GM23338 (cell line): ENCODE results near the gene ATP8A2. TPM values are rescaled to one million over a fixed set of nuclear protein-coding genes. Genes with fewer than 3 reads are reported as not detected.

Experiments
- ATAC-seq: fragments of 200-7000 bp; cut with Tn5 transposase; 3 replicates; pipeline ENCODE4 v1.9.1; 2020
- DNase-seq: peaks from one replicate; pipeline ENCODE4 v3.0.0-alpha.2; 2015; ENCODE audit warnings: low spot score
- H2AFZ ChIP-seq: fragments of 200-600 bp; sonication (generic); 2 replicates; pipeline ENCODE4 v1.8.0; 2016; ENCODE audit warnings: antibody characterized with exemption, mild to moderate bottlenecking, moderate library complexity
- H3F3A ChIP-seq: fragments of 200-600 bp; sonication (generic); replicated peaks from 2 replicates; pipeline ENCODE4 v1.8.0; 2017; ENCODE audit warnings: antibody characterized with exemption, mixed run types, low read depth
- H3K27ac ChIP-seq: fragments of 200-600 bp; sonication (generic); 2 replicates; pipeline ENCODE4 v1.6.1; 2016; ENCODE audit warnings: low read depth
- H3K27me3 ChIP-seq: fragments of 200-600 bp; sonication (generic); 2 replicates; pipeline ENCODE4 v1.8.0; 2016; ENCODE audit warnings: mild to moderate bottlenecking, mixed run types, moderate library complexity; ENCODE audit not compliant: insufficient read depth
- H3K36me3 ChIP-seq: fragments of 200-600 bp; sonication (generic); 2 replicates; pipeline ENCODE4 v1.8.0; 2016; ENCODE audit warnings: mild to moderate bottlenecking; ENCODE audit not compliant: insufficient read depth
- H3K4me1 ChIP-seq: fragments of 200-600 bp; sonication (generic); 2 replicates; pipeline ENCODE4 v1.8.0; 2016; ENCODE audit warnings: mild to moderate bottlenecking, moderate library complexity; ENCODE audit not compliant: insufficient read depth
- H3K4me2 ChIP-seq: fragments of 200-600 bp; sonication (generic); 2 replicates; pipeline ENCODE4 v1.7.1; 2017; ENCODE audit warnings: mixed run types
- H3K4me3 ChIP-seq: fragments of 200-600 bp; sonication (generic); 2 replicates; pipeline ENCODE4 v1.6.1; 2016; ENCODE audit warnings: mixed run types
- H3K79me2 ChIP-seq: fragments of 200-600 bp; sonication (generic); replicated peaks from 2 replicates; pipeline ENCODE4 v1.8.0; 2017; ENCODE audit warnings: mild to moderate bottlenecking; ENCODE audit not compliant: insufficient read depth
- H3K9me2 ChIP-seq: fragments of 200-600 bp; sonication (generic); 2 replicates; pipeline ENCODE4 v1.8.0; 2017; ENCODE audit not compliant: insufficient read depth
- H4K20me1 ChIP-seq: fragments of 200-600 bp; sonication (generic); replicated peaks from 2 replicates; pipeline ENCODE4 v1.8.0; 2017; ENCODE audit warnings: mild to moderate bottlenecking; ENCODE audit not compliant: insufficient read depth
- H3K27ac Mint-ChIP-seq: 2 replicates; pipeline ENCODE4 v1.8.0; 2020; ENCODE audit warnings: inconsistent platforms, mild to moderate bottlenecking, moderate library complexity, mixed read lengths
- H3K27me3 Mint-ChIP-seq: 3 replicates; pipeline ENCODE4 v1.8.0; 2022; ENCODE audit warnings: low read depth, mild to moderate bottlenecking, moderate library complexity, mixed read lengths, inconsistent platforms; ENCODE audit not compliant: insufficient read depth, poor library complexity
- H3K36me3 Mint-ChIP-seq: 3 replicates; pipeline ENCODE4 v1.8.0; 2021; ENCODE audit warnings: low read depth, mild to moderate bottlenecking, inconsistent platforms, moderate library complexity, mixed read lengths
- H3K4me1 Mint-ChIP-seq: 3 replicates; pipeline ENCODE4 v1.8.0; 2020; ENCODE audit warnings: mild to moderate bottlenecking, inconsistent platforms, mixed read lengths
- H3K4me3 Mint-ChIP-seq: 3 replicates; pipeline ENCODE4 v1.8.0; 2021; ENCODE audit warnings: moderate library complexity, mild to moderate bottlenecking, inconsistent platforms, mixed read lengths
- H3K9me3 Mint-ChIP-seq: 3 replicates; pipeline ENCODE4 v1.8.0; 2020; ENCODE audit warnings: moderate library complexity, mild to moderate bottlenecking, inconsistent platforms, mixed read lengths
- CREB1 ChIP-seq: fragments of 250-450 bp; sonication (Bioruptor Pico); IDR thresholded peaks from 2 replicates; pipeline ENCODE4 v1.5.0; 2020; ENCODE audit warnings: low read depth, mild to moderate bottlenecking, moderate library complexity
- EZH2 ChIP-seq: fragments of 200-600 bp; sonication (generic); IDR thresholded peaks from one replicate; pipeline ENCODE4 v1.8.0; 2017; ENCODE audit warnings: antibody characterized with exemption, mild to moderate bottlenecking, low read depth; ENCODE audit not compliant: unreplicated experiment
- EZH2phosphoT487 ChIP-seq: fragments of 200-600 bp; sonication (generic); IDR thresholded peaks from one replicate; pipeline ENCODE4 v1.8.1; 2018; ENCODE audit warnings: antibody characterized with exemption; ENCODE audit not compliant: unreplicated experiment
- JUNB ChIP-seq: IDR thresholded peaks from one replicate; pipeline ENCODE4 v1.6.1; 2016; ENCODE audit warnings: antibody characterized with exemption; ENCODE audit not compliant: unreplicated experiment
- NANOG ChIP-seq: IDR thresholded peaks from 2 replicates; pipeline ENCODE4 v1.6.1; 2016; ENCODE audit warnings: antibody characterized with exemption, borderline replicate concordance
- POLR2AphosphoS5 ChIP-seq: IDR thresholded peaks from 2 replicates; pipeline ENCODE4 v1.6.1; 2016; ENCODE audit warnings: antibody characterized with exemption, low read depth
- STAT1 ChIP-seq: IDR thresholded peaks from one replicate; pipeline ENCODE4 v1.6.1; 2016; ENCODE audit warnings: antibody characterized with exemption; ENCODE audit not compliant: unreplicated experiment
- ZNF114 ChIP-seq: fragments of 250-450 bp; sonication (Bioruptor Pico); IDR thresholded peaks from 2 replicates; pipeline ENCODE4 v1.5.0; 2020; ENCODE audit warnings: mild to moderate bottlenecking, moderate library complexity
- ZNF331 ChIP-seq: fragments of 250-450 bp; sonication (Bioruptor Pico); IDR thresholded peaks from 2 replicates; pipeline ENCODE4 v1.5.0; 2020; ENCODE audit warnings: low read depth, mild to moderate bottlenecking, moderate library complexity
- polyA plus RNA-seq: library from polyadenylated mRNA; unstranded; fragments of >200 nt; fragmentation: Nextera tagmentation; extraction: Ambion mirVana; gene quantifications from 2 replicates; pipeline ENCODE4 v1.2.1, GENCODE V29; 2016
- total RNA-seq: library from RNA; depleted of rRNA; stranded (reverse); fragments of >200 nt; shearing (Covaris generic); gene quantifications from 2 replicates; pipeline ENCODE4 v1.2.3, GENCODE V29; 2014
- TF ChIP-seq, protein P1 (sequence below): IDR thresholded peaks from one replicate; pipeline ENCODE4 v1.6.1; 2018; ENCODE audit warnings: antibody characterized with exemption; ENCODE audit not compliant: unreplicated experiment
- TF ChIP-seq, protein P2 (sequence below), 2 experiments: fragments of 200-600 bp in 1 of 2; sonication (generic) in 1 of 2; conservative IDR thresholded peaks; 2 replicates each; pipeline versions ENCODE4 v1.5.1 to v1.6.1; 2016 to 2017; ENCODE audit warnings: antibody characterized with exemption in 2 of 2, low read depth in 2 of 2, mild to moderate bottlenecking in 2 of 2, moderate library complexity in 1 of 2
- TF ChIP-seq, protein P3 (sequence below): fragments of 250-450 bp; sonication (Bioruptor Pico); IDR thresholded peaks from 2 replicates; pipeline ENCODE4 v1.5.0; 2020; ENCODE audit warnings: mild to moderate bottlenecking, moderate library complexity
- TF ChIP-seq, protein P4 (sequence below): IDR thresholded peaks from 2 replicates; pipeline ENCODE4 v1.6.1; 2016; ENCODE audit warnings: antibody characterized with exemption

The ATP8A2 gene
- total and polyA plus RNA-seq, 2 experiments from 2014 or later, result 5.7 to 8.8 TPM

DNA sequence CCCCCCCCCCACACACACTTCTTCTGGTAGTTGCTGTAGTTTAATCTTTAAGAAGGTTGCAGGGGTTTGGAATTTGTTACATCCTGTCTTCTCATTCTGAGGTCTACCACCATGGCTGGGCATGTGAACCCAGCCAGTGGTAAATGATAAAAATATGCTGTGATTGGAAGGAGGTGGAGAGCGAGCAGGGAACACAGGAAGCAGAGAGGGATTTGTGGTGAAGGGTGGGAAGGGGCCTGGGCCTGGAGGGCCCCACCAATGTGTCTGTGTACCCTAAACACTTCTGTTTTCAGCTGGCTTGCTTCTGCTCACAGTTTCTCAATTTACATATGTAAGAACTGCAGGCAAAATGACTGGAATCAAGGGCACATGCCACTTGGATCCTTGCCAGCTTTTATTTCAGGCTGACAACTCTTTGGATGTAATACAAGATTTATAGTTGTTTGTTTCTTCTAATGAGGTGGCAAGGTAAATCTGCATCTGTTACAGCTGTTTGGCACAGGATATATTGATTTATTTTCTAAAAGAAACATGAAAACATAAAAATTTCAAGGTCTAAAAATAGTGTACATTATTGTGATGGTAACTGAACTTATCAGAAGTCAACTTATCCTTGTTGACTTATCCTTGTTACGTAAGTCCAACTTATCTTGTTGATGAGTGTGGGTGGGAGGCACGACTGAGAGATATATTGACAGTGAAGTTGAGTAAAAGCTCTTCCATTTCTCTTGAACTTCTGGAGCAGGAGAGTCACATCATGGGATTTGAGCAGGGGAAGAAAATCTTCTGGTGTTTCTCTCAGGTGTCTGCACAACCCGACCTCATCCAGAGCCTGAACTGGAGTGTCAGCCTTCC, 366.8 kb downstream of the ATP8A2 start:
- no peaks in the 10 kb centered on the region for H4K20me1 ChIP-seq
- Mint-ChIP-seq H3K27me3 (peaks cover 2% of the 10 kb centered on the region), H3K36me3 (no peaks in the 10 kb centered on the region), H3K4me3 (no peak overlapping the region), H3K9me3 (no peaks in the 10 kb centered on the region), H3K4me1 (peaks cover 17% of the 10 kb centered on the region), H3K27ac (no peak overlapping the region)
- ATAC-seq (no peak), DNase-seq (no peak)
- H3K4me2 ChIP-seq, result no peak overlapping the region
- no peak overlapping the region for H2AFZ ChIP-seq
- H3K4me3 ChIP-seq, result no peak overlapping the region
- TF ChIP-seq, protein P1, sequence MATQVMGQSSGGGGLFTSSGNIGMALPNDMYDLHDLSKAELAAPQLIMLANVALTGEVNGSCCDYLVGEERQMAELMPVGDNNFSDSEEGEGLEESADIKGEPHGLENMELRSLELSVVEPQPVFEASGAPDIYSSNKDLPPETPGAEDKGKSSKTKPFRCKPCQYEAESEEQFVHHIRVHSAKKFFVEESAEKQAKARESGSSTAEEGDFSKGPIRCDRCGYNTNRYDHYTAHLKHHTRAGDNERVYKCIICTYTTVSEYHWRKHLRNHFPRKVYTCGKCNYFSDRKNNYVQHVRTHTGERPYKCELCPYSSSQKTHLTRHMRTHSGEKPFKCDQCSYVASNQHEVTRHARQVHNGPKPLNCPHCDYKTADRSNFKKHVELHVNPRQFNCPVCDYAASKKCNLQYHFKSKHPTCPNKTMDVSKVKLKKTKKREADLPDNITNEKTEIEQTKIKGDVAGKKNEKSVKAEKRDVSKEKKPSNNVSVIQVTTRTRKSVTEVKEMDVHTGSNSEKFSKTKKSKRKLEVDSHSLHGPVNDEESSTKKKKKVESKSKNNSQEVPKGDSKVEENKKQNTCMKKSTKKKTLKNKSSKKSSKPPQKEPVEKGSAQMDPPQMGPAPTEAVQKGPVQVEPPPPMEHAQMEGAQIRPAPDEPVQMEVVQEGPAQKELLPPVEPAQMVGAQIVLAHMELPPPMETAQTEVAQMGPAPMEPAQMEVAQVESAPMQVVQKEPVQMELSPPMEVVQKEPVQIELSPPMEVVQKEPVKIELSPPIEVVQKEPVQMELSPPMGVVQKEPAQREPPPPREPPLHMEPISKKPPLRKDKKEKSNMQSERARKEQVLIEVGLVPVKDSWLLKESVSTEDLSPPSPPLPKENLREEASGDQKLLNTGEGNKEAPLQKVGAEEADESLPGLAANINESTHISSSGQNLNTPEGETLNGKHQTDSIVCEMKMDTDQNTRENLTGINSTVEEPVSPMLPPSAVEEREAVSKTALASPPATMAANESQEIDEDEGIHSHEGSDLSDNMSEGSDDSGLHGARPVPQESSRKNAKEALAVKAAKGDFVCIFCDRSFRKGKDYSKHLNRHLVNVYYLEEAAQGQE, result no peak
- no peak for TF ChIP-seq NANOG
- TF ChIP-seq, protein P2, sequence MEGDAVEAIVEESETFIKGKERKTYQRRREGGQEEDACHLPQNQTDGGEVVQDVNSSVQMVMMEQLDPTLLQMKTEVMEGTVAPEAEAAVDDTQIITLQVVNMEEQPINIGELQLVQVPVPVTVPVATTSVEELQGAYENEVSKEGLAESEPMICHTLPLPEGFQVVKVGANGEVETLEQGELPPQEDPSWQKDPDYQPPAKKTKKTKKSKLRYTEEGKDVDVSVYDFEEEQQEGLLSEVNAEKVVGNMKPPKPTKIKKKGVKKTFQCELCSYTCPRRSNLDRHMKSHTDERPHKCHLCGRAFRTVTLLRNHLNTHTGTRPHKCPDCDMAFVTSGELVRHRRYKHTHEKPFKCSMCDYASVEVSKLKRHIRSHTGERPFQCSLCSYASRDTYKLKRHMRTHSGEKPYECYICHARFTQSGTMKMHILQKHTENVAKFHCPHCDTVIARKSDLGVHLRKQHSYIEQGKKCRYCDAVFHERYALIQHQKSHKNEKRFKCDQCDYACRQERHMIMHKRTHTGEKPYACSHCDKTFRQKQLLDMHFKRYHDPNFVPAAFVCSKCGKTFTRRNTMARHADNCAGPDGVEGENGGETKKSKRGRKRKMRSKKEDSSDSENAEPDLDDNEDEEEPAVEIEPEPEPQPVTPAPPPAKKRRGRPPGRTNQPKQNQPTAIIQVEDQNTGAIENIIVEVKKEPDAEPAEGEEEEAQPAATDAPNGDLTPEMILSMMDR (conservative IDR thresholded peaks at IDR 0.05; ENCODE audit: low read depth in 2 of 2), result no peak
- TF ChIP-seq JUNB, result no peak
- TF ChIP-seq ZNF114 (CRISPR knock-in tag), result no peak
- TF ChIP-seq, protein P3, sequence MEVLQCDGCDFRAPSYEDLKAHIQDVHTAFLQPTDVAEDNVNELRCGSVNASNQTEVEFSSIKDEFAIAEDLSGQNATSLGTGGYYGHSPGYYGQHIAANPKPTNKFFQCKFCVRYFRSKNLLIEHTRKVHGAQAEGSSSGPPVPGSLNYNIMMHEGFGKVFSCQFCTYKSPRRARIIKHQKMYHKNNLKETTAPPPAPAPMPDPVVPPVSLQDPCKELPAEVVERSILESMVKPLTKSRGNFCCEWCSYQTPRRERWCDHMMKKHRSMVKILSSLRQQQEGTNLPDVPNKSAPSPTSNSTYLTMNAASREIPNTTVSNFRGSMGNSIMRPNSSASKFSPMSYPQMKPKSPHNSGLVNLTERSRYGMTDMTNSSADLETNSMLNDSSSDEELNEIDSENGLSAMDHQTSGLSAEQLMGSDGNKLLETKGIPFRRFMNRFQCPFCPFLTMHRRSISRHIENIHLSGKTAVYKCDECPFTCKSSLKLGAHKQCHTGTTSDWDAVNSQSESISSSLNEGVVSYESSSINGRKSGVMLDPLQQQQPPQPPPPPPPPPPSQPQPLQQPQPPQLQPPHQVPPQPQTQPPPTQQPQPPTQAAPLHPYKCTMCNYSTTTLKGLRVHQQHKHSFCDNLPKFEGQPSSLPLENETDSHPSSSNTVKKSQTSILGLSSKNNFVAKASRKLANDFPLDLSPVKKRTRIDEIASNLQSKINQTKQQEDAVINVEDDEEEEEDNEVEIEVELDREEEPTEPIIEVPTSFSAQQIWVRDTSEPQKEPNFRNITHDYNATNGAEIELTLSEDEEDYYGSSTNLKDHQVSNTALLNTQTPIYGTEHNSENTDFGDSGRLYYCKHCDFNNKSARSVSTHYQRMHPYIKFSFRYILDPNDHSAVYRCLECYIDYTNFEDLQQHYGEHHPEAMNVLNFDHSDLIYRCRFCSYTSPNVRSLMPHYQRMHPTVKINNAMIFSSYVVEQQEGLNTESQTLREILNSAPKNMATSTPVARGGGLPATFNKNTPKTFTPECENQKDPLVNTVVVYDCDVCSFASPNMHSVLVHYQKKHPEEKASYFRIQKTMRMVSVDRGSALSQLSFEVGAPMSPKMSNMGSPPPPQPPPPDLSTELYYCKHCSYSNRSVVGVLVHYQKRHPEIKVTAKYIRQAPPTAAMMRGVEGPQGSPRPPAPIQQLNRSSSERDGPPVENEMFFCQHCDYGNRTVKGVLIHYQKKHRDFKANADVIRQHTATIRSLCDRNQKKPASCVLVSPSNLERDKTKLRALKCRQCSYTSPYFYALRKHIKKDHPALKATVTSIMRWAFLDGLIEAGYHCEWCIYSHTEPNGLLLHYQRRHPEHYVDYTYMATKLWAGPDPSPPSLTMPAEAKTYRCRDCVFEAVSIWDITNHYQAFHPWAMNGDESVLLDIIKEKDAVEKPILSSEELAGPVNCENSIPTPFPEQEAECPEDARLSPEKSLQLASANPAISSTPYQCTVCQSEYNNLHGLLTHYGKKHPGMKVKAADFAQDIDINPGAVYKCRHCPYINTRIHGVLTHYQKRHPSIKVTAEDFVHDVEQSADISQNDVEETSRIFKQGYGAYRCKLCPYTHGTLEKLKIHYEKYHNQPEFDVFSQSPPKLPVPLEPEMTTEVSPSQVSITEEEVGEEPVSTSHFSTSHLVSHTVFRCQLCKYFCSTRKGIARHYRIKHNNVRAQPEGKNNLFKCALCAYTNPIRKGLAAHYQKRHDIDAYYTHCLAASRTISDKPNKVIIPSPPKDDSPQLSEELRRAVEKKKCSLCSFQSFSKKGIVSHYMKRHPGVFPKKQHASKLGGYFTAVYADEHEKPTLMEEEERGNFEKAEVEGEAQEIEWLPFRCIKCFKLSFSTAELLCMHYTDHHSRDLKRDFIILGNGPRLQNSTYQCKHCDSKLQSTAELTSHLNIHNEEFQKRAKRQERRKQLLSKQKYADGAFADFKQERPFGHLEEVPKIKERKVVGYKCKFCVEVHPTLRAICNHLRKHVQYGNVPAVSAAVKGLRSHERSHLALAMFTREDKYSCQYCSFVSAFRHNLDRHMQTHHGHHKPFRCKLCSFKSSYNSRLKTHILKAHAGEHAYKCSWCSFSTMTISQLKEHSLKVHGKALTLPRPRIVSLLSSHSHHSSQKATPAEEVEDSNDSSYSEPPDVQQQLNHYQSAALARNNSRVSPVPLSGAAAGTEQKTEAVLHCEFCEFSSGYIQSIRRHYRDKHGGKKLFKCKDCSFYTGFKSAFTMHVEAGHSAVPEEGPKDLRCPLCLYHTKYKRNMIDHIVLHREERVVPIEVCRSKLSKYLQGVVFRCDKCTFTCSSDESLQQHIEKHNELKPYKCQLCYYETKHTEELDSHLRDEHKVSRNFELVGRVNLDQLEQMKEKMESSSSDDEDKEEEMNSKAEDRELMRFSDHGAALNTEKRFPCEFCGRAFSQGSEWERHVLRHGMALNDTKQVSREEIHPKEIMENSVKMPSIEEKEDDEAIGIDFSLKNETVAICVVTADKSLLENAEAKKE, result no peak
- no peak for TF ChIP-seq POLR2AphosphoS5
- TF ChIP-seq EZH2phosphoT487, result no peak
- no peak for TF ChIP-seq CREB1 (CRISPR knock-in tag)
- no peak for TF ChIP-seq ZNF331 (CRISPR knock-in tag)
- TF ChIP-seq, protein P4, sequence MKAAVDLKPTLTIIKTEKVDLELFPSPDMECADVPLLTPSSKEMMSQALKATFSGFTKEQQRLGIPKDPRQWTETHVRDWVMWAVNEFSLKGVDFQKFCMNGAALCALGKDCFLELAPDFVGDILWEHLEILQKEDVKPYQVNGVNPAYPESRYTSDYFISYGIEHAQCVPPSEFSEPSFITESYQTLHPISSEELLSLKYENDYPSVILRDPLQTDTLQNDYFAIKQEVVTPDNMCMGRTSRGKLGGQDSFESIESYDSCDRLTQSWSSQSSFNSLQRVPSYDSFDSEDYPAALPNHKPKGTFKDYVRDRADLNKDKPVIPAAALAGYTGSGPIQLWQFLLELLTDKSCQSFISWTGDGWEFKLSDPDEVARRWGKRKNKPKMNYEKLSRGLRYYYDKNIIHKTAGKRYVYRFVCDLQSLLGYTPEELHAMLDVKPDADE, result no peak
- TF ChIP-seq EZH2, result no peak
- no peak for TF ChIP-seq STAT1
- H3K27me3 ChIP-seq, result no peaks in the 10 kb centered on the region
- no peaks in the 10 kb centered on the region for H3K79me2 ChIP-seq
- H3K9me2 ChIP-seq, result no peaks in the 10 kb centered on the region
- H3K36me3 ChIP-seq, result no peaks in the 10 kb centered on the region
- peaks cover 6% of the 10 kb centered on the region; the same call in 1 of the 2 replicates for H3K4me1 ChIP-seq
- no peak overlapping the region for H3K27ac ChIP-seq
- no peaks in the 10 kb centered on the region for H3F3A ChIP-seq
